Keratinocyte (primary cell): ENCODE results near the gene ERCC1. TPM values are rescaled to one million over a fixed set of nuclear protein-coding genes. Genes with fewer than 3 reads are reported as not detected.
"Not testable (repeated sequence)": the region's sequence is repeated elsewhere in the genome, so short reads cannot be mapped to it uniquely, and the experiment has no call there.

Experiments used
- DNase-seq: peaks from one replicate; pipeline ENCODE4 v3.0.0-alpha.2; 2011; ENCODE audit warnings: low read depth, missing footprints, low spot score
- FAIRE-seq: peaks from 2 replicates; lab custom pipeline; 2011; peaks lifted over from hg19 to GRCh38; lab: Jason Lieb, UNC
- H2AFZ ChIP-seq: 2 replicates; pipeline ENCODE4 v1.6.0; 2012; ENCODE audit warnings: low read length, control low read depth, inconsistent platforms; ENCODE audit not compliant: control insufficient read depth
- H3K27ac ChIP-seq: 2 replicates; pipeline ENCODE4 v1.5.1; 2011; ENCODE audit warnings: low read length; ENCODE audit not compliant: control insufficient read depth, insufficient read depth
- H3K27me3 ChIP-seq: 3 replicates; pipeline ENCODE4 v1.6.0; 2011; ENCODE audit warnings: low read length; ENCODE audit not compliant: control insufficient read depth, insufficient read depth; ENCODE audit errors: extremely low read depth
- H3K36me3 ChIP-seq, 2 experiments: 2 replicates in 1 of 2; 3 replicates in 1 of 2; pipeline ENCODE4 v1.5.1; 2011; ENCODE audit warnings: low read length in 2 of 2, mild to moderate bottlenecking in 1 of 2; ENCODE audit not compliant: control insufficient read depth in 2 of 2, insufficient read depth in 2 of 2; ENCODE audit errors: extremely low read depth in 1 of 2
- H3K4me1 ChIP-seq: 3 replicates; pipeline ENCODE4 v1.5.1; 2011; ENCODE audit warnings: low read length; ENCODE audit not compliant: control insufficient read depth, insufficient read depth; ENCODE audit errors: extremely low read depth
- H3K4me2 ChIP-seq: 3 replicates; pipeline ENCODE4 v1.6.0; 2011; ENCODE audit warnings: low read depth, low read length; ENCODE audit not compliant: control insufficient read depth, insufficient read depth; ENCODE audit errors: extremely low read depth
- H3K4me3 ChIP-seq, 3 experiments: fragments of 200-600 bp in 1 of 3; sonication (generic) in 1 of 3; 2 replicates in 2 of 3; 3 replicates in 1 of 3; pipeline ENCODE4 v1.5.1; 2011 to 2016; ENCODE audit warnings: low read length in 3 of 3, mild to moderate bottlenecking in 3 of 3, control low read depth in 2 of 3, inconsistent platforms in 1 of 3, low read depth in 1 of 3, mixed read lengths in 1 of 3, mixed run types in 1 of 3, moderate library complexity in 1 of 3; ENCODE audit not compliant: control insufficient read depth in 2 of 3, insufficient read depth in 2 of 3; ENCODE audit errors: extremely low read depth in 1 of 3
- H3K79me2 ChIP-seq: 2 replicates; pipeline ENCODE4 v1.6.0; 2012; ENCODE audit warnings: low read length; ENCODE audit not compliant: control insufficient read depth, insufficient read depth
- H3K9ac ChIP-seq: 3 replicates; pipeline ENCODE4 v1.6.0; 2011; ENCODE audit warnings: low read length; ENCODE audit not compliant: control insufficient read depth, insufficient read depth; ENCODE audit errors: extremely low read depth
- H3K9me1 ChIP-seq: 3 replicates; pipeline ENCODE4 v1.6.0; 2011; ENCODE audit warnings: low read length; ENCODE audit not compliant: control insufficient read depth, insufficient read depth; ENCODE audit errors: extremely low read depth
- H3K9me3 ChIP-seq: 2 replicates; pipeline ENCODE4 v1.5.1; 2012; ENCODE audit warnings: low read depth, low read length; ENCODE audit not compliant: control insufficient read depth
- H4K20me1 ChIP-seq: 3 replicates; pipeline ENCODE4 v1.6.0; 2011; ENCODE audit warnings: low read length; ENCODE audit not compliant: control insufficient read depth, insufficient read depth; ENCODE audit errors: extremely low read depth
- EZH2 ChIP-seq: IDR thresholded peaks from one replicate; pipeline ENCODE4 v1.6.1; 2012; ENCODE audit warnings: inconsistent platforms, mild to moderate bottlenecking, low read length, moderate library complexity
- dilution Hi-C: fragments of 300-500 bp; cut with MboI; formaldehyde crosslinking; loops from one replicate; pipeline ENCODE4 v1.7.0; 2020; ENCODE audit warnings: low sequenced_read_pairs; ENCODE audit not compliant: extremely low pct_ligation_motif_present
- polyA plus RNA-seq, 5 experiments: library from polyadenylated mRNA; depleted of rRNA in 3 of 5; stranded (reverse) in 3 of 5; stranded (forward) in 1 of 5; unstranded in 1 of 5; fragments of >200 nt; gene quantifications; 1 replicate in 1 of 5; 2 replicates in 3 of 5; 3 replicates in 1 of 5; pipeline versions ENCODE4 v1.2.1 to v1.2.3, GENCODE V29; 2011 to 2012; ENCODE audit warnings: missing spikeins in 2 of 5, low read depth in 1 of 5, low replicate concordance in 1 of 5
- TF ChIP-seq, protein P1 (sequence below), 3 experiments: IDR thresholded peaks in 1 of 3; conservative IDR thresholded peaks in 1 of 3; optimal IDR thresholded peaks in 1 of 3; 2 replicates in 2 of 3; 3 replicates in 1 of 3; pipeline versions ENCODE3 to v1.5.1; 2011; ENCODE audit warnings: low read length in 3 of 3, mild to moderate bottlenecking in 3 of 3, moderate library complexity in 2 of 3, control low read depth in 1 of 3, inconsistent platforms in 1 of 3; ENCODE audit not compliant: insufficient read depth in 2 of 3; ENCODE audit errors: extremely low read depth in 1 of 3

Gene ERCC1
- polyA plus RNA-seq, 1 donor (not counting 4 experiments of a cell fraction or from before 2014, with no cell fraction given) = 175 TPM

DNA sequence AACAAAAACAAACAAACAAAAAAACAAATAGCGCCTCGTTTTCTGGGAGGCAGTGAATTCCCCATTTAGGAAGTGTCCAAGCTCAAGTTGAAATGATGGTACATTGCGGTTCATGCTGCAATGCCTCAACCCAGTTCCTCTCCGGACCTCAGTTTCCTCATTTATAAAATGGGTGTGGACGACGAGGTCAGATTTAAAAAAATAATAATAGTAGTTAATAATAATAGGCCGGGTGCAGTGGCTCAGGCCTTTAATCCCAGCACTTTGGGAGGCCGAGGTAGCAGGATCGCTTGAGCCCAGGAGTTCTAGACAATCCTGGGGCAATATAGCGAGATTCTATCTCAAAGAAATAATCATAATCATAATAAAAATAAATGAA, 15.5 kb upstream of the ERCC1 start:
- Histone ChIP-seq H3K4me2 (peak overlapping the region; percentile 64), H3K9ac (peak overlapping the region; percentile 73), H3K9me1 (no peaks in the 10 kb centered on the region), H3K4me1 (peaks cover 20% of the 10 kb centered on the region), H3K79me2 (no peaks in the 10 kb centered on the region), H3K27ac (peak overlapping the region; percentile 63), H3K9me3 (no peaks in the 10 kb centered on the region), H2AFZ (no peak overlapping the region), H3K27me3 (no peaks in the 10 kb centered on the region), H4K20me1 (no peaks in the 10 kb centered on the region), H3K4me3 (peak overlapping the region; percentile 20 to 73 (median 44)), H3K36me3 (no peaks in the 10 kb centered on the region)
- dilution Hi-C loops = no loop called here
- TF ChIP-seq EZH2 = no peak
- TF ChIP-seq, protein P1, sequence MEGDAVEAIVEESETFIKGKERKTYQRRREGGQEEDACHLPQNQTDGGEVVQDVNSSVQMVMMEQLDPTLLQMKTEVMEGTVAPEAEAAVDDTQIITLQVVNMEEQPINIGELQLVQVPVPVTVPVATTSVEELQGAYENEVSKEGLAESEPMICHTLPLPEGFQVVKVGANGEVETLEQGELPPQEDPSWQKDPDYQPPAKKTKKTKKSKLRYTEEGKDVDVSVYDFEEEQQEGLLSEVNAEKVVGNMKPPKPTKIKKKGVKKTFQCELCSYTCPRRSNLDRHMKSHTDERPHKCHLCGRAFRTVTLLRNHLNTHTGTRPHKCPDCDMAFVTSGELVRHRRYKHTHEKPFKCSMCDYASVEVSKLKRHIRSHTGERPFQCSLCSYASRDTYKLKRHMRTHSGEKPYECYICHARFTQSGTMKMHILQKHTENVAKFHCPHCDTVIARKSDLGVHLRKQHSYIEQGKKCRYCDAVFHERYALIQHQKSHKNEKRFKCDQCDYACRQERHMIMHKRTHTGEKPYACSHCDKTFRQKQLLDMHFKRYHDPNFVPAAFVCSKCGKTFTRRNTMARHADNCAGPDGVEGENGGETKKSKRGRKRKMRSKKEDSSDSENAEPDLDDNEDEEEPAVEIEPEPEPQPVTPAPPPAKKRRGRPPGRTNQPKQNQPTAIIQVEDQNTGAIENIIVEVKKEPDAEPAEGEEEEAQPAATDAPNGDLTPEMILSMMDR (optimal IDR thresholded peaks at IDR 0.05 in 1 of 3, IDR thresholded peaks at IDR 0.05 in 1 of 3, conservative IDR thresholded peaks at IDR 0.05 in 1 of 3; ENCODE audit: extremely low read depth in 1 of 3, insufficient read depth in 2 of 3, low read length in 3 of 3) = no peak
- FAIRE-seq (no peak), DNase-seq (no peak)

DNA sequence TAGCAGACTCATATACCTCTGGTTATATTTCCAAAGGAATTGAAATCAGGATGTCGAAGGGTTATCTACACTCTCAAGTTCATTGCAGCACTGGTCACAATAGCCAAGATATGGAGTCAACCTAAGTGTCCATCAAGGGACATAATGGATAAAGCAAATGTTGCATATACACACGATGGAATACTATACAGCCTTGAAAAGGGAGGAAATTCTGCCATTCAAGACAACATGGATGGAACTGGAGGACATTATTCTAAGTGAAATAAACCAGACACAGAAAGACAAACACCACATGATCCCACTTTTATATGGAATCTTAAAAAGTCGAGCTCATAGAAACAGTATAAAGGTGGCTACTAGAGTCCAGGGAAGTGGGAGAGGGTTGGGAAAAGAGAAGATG, 13.6 kb upstream of the ERCC1 start:
- dilution Hi-C loops = no loop called here
- TF ChIP-seq, protein P1 (optimal IDR thresholded peaks at IDR 0.05 in 1 of 3, IDR thresholded peaks at IDR 0.05 in 1 of 3, conservative IDR thresholded peaks at IDR 0.05 in 1 of 3; ENCODE audit: extremely low read depth in 1 of 3, insufficient read depth in 2 of 3, low read length in 3 of 3) = no peak
- no peak for TF ChIP-seq EZH2
- no peak for DNase-seq
- no peaks in the 10 kb centered on the region for H3K27me3 ChIP-seq
- no peaks in the 10 kb centered on the region for H3K9me1 ChIP-seq
- no peaks in the 10 kb centered on the region for H3K36me3 ChIP-seq
- no peak overlapping the region for H3K27ac ChIP-seq
- peaks cover 8% of the 10 kb centered on the region for H3K4me1 ChIP-seq
- H3K9me3 ChIP-seq = no peaks in the 10 kb centered on the region
- H3K4me2 ChIP-seq = no peak overlapping the region
- no peaks in the 10 kb centered on the region for H3K79me2 ChIP-seq
- no peak for FAIRE-seq
- no peaks in the 10 kb centered on the region for H4K20me1 ChIP-seq
- no peak overlapping the region for H2AFZ ChIP-seq
- no peak overlapping the region for H3K4me3 ChIP-seq
- no peak overlapping the region for H3K9ac ChIP-seq

DNA sequence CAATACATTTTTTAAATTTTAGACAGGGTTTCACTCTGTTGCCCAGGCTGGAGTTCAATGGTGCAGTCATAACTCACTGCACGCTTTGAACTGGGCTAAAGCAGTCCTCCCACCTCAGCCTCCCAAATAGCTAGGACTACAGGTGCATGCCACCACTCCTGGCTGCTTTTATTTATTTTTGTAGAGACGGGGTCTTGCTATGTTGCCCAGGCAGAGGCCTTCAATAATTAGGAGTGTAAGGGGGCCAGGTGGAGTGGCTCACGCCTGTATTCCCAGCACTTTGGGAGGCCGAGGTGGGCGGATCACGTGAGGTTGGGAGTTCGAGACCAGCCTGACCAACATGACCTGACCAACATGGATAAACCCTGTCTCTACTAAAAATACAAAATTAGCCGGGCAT, 8.8 kb upstream of the ERCC1 start:
- H3K36me3 ChIP-seq, FAIRE-seq, dilution Hi-C loops, H3K79me2 ChIP-seq, H3K27ac ChIP-seq, H3K9me3 ChIP-seq, H3K27me3 ChIP-seq, H3K4me3 ChIP-seq, H2AFZ ChIP-seq, H4K20me1 ChIP-seq, H3K9ac ChIP-seq, H3K4me2 ChIP-seq, H3K9me1 ChIP-seq, DNase-seq: not testable (repeated sequence)
- peaks cover 12% of the 10 kb centered on the region for H3K4me1 ChIP-seq

DNA sequence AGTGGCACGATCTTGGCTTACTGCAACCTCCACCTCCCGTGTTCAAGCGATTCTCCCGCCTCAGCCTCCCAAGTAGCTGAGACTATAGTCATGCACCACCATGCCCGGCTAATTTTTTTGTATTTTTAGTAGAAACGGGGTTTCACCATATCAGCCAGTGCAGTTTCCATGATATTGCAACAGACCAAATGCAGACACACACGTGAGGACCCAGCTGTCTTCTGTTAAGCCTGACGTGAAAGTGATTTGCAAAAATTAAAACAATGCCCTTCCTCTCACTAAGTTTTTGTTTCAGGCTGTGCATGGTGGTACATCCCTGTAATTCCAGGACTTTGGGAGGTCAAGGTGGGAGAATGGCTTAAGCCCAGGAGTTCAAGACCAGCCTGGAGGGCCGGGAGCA, 7.3 kb upstream of the ERCC1 start:
- dilution Hi-C loops, H3K27ac ChIP-seq, H3K9me3 ChIP-seq, H3K9me1 ChIP-seq, H3K36me3 ChIP-seq, H2AFZ ChIP-seq, DNase-seq, H3K4me3 ChIP-seq, FAIRE-seq, H3K4me2 ChIP-seq, H3K9ac ChIP-seq, H3K27me3 ChIP-seq, H3K79me2 ChIP-seq, H4K20me1 ChIP-seq: not testable (repeated sequence)
- H3K4me1 ChIP-seq = peaks cover 20% of the 10 kb centered on the region
